Liver (tissue), 9 donors: ENCODE results near the gene TTYH1. TPM values are rescaled to one million over a fixed set of nuclear protein-coding genes. Genes with fewer than 3 reads are reported as not detected.

Experiments used
- DNase-seq: peaks from one replicate; pipeline ENCODE4 v3.0.0-alpha.2; 2017; ENCODE audit warnings: low spot score
- H3K27ac ChIP-seq, 2 donors: one replicate each; pipeline ENCODE4 v1.7.0; 2013; ENCODE audit warnings: inconsistent platforms in 2 of 2, low read length in 2 of 2, control low read depth in 1 of 2, low read depth in 1 of 2, mild to moderate bottlenecking in 1 of 2
- H3K27me3 ChIP-seq, 4 donors: one replicate each; pipeline versions ENCODE4 v1.6.1 to v1.7.0; 2013; ENCODE audit warnings: low read length in 3 of 4, inconsistent platforms in 1 of 4, mild to moderate bottlenecking in 1 of 4, moderate library complexity in 1 of 4; ENCODE audit not compliant: control insufficient read depth in 4 of 4, insufficient read depth in 4 of 4
- H3K36me3 ChIP-seq, 4 donors: one replicate each; pipeline versions ENCODE4 v1.6.1 to v1.7.0; 2013; ENCODE audit warnings: low read length in 3 of 4, mild to moderate bottlenecking in 3 of 4, low read depth in 1 of 4, moderate library complexity in 1 of 4; ENCODE audit not compliant: control insufficient read depth in 4 of 4, insufficient read depth in 3 of 4
- H3K4me1 ChIP-seq, 4 donors: one replicate each; pipeline versions ENCODE4 v1.6.1 to v1.7.0; 2013; ENCODE audit warnings: low read length in 3 of 4, mild to moderate bottlenecking in 3 of 4, moderate library complexity in 1 of 4; ENCODE audit not compliant: control insufficient read depth in 4 of 4, insufficient read depth in 4 of 4
- H3K4me3 ChIP-seq, 3 donors: one replicate each; pipeline versions ENCODE4 v1.6.1 to v1.7.0; 2013; ENCODE audit warnings: low read length in 3 of 3, control low read depth in 1 of 3, low read depth in 1 of 3, mild to moderate bottlenecking in 1 of 3
- H3K9ac ChIP-seq, 2 donors: one replicate each; pipeline ENCODE4 v1.7.0; 2013; ENCODE audit warnings: low read length in 2 of 2, mild to moderate bottlenecking in 2 of 2, moderate library complexity in 2 of 2, control low read depth in 1 of 2, low read depth in 1 of 2
- H3K9me3 ChIP-seq, 4 donors: one replicate each; pipeline versions ENCODE4 v1.6.1 to v1.7.0; 2013; ENCODE audit warnings: low read length in 3 of 4; ENCODE audit not compliant: control insufficient read depth in 4 of 4
- EGR1 ChIP-seq, 2 donors: IDR thresholded peaks; 2 replicates each; pipeline ENCODE4 v1.6.1; 2016 to 2018; ENCODE audit warnings: antibody characterized with exemption in 2 of 2, low read depth in 2 of 2
- FOXA2 ChIP-seq: IDR thresholded peaks from 2 replicates; pipeline ENCODE4 v1.6.1; 2016; ENCODE audit warnings: antibody characterized with exemption
- GABPA ChIP-seq, 2 donors: IDR thresholded peaks in 1 of 2; conservative IDR thresholded peaks in 1 of 2; 2 replicates each; pipeline ENCODE4 v1.6.1; 2016; ENCODE audit warnings: antibody characterized with exemption in 2 of 2, mild to moderate bottlenecking in 1 of 2, moderate library complexity in 1 of 2
- HNF4A ChIP-seq, 2 donors: conservative IDR thresholded peaks; 2 replicates each; pipeline ENCODE4 v1.6.1; 2016; ENCODE audit warnings: antibody characterized with exemption in 2 of 2, mild to moderate bottlenecking in 2 of 2
- HNF4G ChIP-seq: IDR thresholded peaks from 2 replicates; pipeline ENCODE4 v1.6.1; 2016; ENCODE audit warnings: antibody characterized with exemption
- JUND ChIP-seq, 2 donors: IDR thresholded peaks; 2 replicates each; pipeline ENCODE4 v1.6.1; 2016; ENCODE audit warnings: antibody characterized with exemption in 2 of 2
- NR2F2 ChIP-seq: IDR thresholded peaks from 2 replicates; pipeline ENCODE4 v1.6.1; 2016; ENCODE audit warnings: antibody characterized with exemption
- RAD21 ChIP-seq, 2 donors: IDR thresholded peaks; 2 replicates each; pipeline ENCODE4 v1.6.1; 2016; ENCODE audit warnings: antibody characterized with exemption in 2 of 2, mild to moderate bottlenecking in 2 of 2
- RXRA ChIP-seq, 2 donors: IDR thresholded peaks; 2 replicates each; pipeline ENCODE4 v1.6.1; 2017 to 2018; ENCODE audit warnings: antibody characterized with exemption in 2 of 2, mild to moderate bottlenecking in 1 of 2
- SP1 ChIP-seq: IDR thresholded peaks from 2 replicates; pipeline ENCODE4 v1.6.1; 2018; ENCODE audit warnings: antibody characterized with exemption, mild to moderate bottlenecking
- TAF1 ChIP-seq: conservative IDR thresholded peaks from 2 replicates; pipeline ENCODE4 v1.6.1; 2016; ENCODE audit warnings: antibody characterized with exemption, mild to moderate bottlenecking
- YY1 ChIP-seq: IDR thresholded peaks from 2 replicates; pipeline ENCODE4 v1.6.1; 2016; ENCODE audit warnings: antibody characterized with exemption, mild to moderate bottlenecking
- WGBS: extraction: QIAGEN DNeasy Blood & Tissue Kit; methylation state at CpG from one replicate; pipeline ENCODE4 v1.1.7; 2013; 5-methylcytosine and 5-hydroxymethylcytosine counted together
- polyA plus RNA-seq, 2 donors: library from polyadenylated mRNA; stranded (reverse) in 1 of 2; unstranded in 1 of 2; fragments of 200-250 nt in 1 of 2; fragments of >200 nt in 1 of 2; fragmentation: Nextera tagmentation in 1 of 2; extraction: Ambion mirVana in 1 of 2; gene quantifications; one replicate each; pipeline versions ENCODE4 v1.2.1 to v1.2.3, GENCODE V29; 2013 to 2015
- total RNA-seq, 2 donors: library from RNA; depleted of rRNA; stranded (reverse); fragments of >200 nt; gene quantifications; one replicate each; pipeline ENCODE4 v1.2.3, GENCODE V29; 2014
- TF ChIP-seq, protein P1 (sequence below): IDR thresholded peaks from 2 replicates; pipeline ENCODE4 v1.6.1; 2016; ENCODE audit warnings: antibody characterized with exemption
- TF ChIP-seq, protein P2 (sequence below): IDR thresholded peaks from 2 replicates; pipeline ENCODE4 v1.6.1; 2016; ENCODE audit warnings: antibody characterized with exemption
- TF ChIP-seq, protein P3 (sequence below): IDR thresholded peaks from 2 replicates; pipeline ENCODE4 v1.6.1; 2016; ENCODE audit warnings: antibody characterized with exemption, mild to moderate bottlenecking
- TF ChIP-seq, protein P4 (sequence below): IDR thresholded peaks from 2 replicates; pipeline ENCODE4 v1.6.1; 2016; ENCODE audit warnings: antibody characterized with exemption
- donor health status: healthy.
- donor health status: healthy.
- donor health status: healthy.
- donor health status: healthy.
- donor health status: healthy.

The TTYH1 gene
- total and polyA plus RNA-seq, 4 donors, result 0.28 to 1.1 (median 0.61) TPM

DNA sequence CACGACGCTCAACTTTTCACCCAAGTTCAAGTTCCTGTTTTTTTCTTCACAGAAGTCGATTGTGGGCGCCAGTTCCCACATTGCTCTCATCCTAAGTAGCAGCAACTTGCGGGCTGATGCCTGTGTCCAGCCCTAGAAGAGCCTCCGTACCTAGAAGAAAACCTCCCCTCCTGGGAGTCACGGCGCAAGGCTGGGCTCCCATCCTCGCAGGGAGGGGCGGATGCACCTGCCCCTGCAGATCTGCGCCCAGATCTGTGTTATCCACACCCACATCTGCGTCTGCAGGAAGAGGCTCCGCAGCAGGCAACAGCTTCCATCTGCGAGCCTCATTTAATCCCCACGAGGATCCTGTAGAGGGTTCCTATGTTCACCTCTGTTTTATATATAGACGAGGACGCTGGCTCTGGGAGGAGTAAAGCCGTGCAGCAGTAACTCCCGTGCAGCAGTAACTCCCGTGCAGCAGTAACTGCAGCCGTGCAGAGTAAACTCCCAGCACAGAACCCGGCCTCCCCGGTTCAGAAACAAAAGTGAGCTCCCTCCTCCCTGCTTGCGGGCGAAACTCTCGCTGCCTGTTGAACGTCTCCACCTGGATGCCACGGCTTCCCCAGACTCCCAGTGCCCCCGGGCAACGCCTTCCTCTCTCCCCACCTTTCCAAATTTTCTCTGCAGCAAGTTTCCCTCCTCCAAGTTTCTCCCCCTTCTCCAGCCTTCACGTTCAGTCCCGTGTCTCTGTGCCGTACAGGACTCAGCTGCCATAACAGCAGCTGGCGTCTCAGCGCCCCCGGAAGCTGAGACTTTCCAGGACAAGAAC is 27.1 kb upstream of the TTYH1 start:
- H3K27me3 ChIP-seq, result peaks cover 0 to 2% (median 2%) of the 10 kb centered on the region in 4 donors

DNA sequence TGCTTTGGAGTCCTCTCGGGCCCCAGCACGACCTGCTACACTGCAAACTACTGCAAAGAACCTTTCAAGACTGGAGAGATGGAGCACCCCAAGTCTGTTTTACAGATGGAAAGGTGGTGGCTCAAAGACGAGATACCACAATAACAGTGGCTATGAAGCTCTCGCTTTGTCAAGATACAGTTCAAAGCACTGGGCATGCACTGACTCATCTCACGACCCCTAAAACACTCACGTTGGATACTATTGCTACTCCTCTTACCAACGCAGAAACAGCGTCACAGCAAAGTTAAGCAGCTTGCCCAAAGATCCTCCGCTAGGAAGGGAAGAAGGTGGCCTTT is 26.5 kb upstream of the TTYH1 start:
- no peak for DNase-seq
- H3K4me1 ChIP-seq, result no peaks in the 10 kb centered on the region
- H3K9me3 ChIP-seq, result no peaks in the 10 kb centered on the region
- H3K4me3 ChIP-seq, result no peak overlapping the region
- no peak overlapping the region for H3K9ac ChIP-seq
- TF ChIP-seq YY1, result no peak
- TF ChIP-seq SP1, result no peak
- no peak for TF ChIP-seq FOXA2
- no peak for TF ChIP-seq HNF4G
- TF ChIP-seq TAF1, result no peak
- TF ChIP-seq, protein P1, sequence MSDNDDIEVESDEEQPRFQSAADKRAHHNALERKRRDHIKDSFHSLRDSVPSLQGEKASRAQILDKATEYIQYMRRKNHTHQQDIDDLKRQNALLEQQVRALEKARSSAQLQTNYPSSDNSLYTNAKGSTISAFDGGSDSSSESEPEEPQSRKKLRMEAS, result no peak
- TF ChIP-seq, protein P2, sequence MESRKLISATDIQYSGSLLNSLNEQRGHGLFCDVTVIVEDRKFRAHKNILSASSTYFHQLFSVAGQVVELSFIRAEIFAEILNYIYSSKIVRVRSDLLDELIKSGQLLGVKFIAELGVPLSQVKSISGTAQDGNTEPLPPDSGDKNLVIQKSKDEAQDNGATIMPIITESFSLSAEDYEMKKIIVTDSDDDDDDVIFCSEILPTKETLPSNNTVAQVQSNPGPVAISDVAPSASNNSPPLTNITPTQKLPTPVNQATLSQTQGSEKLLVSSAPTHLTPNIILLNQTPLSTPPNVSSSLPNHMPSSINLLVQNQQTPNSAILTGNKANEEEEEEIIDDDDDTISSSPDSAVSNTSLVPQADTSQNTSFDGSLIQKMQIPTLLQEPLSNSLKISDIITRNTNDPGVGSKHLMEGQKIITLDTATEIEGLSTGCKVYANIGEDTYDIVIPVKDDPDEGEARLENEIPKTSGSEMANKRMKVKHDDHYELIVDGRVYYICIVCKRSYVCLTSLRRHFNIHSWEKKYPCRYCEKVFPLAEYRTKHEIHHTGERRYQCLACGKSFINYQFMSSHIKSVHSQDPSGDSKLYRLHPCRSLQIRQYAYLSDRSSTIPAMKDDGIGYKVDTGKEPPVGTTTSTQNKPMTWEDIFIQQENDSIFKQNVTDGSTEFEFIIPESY, result no peak
- no peak for TF ChIP-seq NR2F2
- no peak for TF ChIP-seq GABPA (IDR thresholded peaks at IDR 0.05 in 1 of 2, conservative IDR thresholded peaks at IDR 0.05 in 1 of 2)
- TF ChIP-seq, protein P3, sequence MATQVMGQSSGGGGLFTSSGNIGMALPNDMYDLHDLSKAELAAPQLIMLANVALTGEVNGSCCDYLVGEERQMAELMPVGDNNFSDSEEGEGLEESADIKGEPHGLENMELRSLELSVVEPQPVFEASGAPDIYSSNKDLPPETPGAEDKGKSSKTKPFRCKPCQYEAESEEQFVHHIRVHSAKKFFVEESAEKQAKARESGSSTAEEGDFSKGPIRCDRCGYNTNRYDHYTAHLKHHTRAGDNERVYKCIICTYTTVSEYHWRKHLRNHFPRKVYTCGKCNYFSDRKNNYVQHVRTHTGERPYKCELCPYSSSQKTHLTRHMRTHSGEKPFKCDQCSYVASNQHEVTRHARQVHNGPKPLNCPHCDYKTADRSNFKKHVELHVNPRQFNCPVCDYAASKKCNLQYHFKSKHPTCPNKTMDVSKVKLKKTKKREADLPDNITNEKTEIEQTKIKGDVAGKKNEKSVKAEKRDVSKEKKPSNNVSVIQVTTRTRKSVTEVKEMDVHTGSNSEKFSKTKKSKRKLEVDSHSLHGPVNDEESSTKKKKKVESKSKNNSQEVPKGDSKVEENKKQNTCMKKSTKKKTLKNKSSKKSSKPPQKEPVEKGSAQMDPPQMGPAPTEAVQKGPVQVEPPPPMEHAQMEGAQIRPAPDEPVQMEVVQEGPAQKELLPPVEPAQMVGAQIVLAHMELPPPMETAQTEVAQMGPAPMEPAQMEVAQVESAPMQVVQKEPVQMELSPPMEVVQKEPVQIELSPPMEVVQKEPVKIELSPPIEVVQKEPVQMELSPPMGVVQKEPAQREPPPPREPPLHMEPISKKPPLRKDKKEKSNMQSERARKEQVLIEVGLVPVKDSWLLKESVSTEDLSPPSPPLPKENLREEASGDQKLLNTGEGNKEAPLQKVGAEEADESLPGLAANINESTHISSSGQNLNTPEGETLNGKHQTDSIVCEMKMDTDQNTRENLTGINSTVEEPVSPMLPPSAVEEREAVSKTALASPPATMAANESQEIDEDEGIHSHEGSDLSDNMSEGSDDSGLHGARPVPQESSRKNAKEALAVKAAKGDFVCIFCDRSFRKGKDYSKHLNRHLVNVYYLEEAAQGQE, result no peak
- TF ChIP-seq, protein P4, sequence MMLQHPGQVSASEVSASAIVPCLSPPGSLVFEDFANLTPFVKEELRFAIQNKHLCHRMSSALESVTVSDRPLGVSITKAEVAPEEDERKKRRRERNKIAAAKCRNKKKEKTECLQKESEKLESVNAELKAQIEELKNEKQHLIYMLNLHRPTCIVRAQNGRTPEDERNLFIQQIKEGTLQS, result no peak
- TF ChIP-seq RAD21 (IDR thresholded peaks at IDR 0.05), result no peak
- TF ChIP-seq EGR1 (IDR thresholded peaks at IDR 0.05; ENCODE audit: low read depth in 2 of 2), result no peak
- no peak for TF ChIP-seq HNF4A (conservative IDR thresholded peaks at IDR 0.05)
- no peak for TF ChIP-seq JUND (IDR thresholded peaks at IDR 0.05)
- TF ChIP-seq RXRA (IDR thresholded peaks at IDR 0.05), result no peak
- no peaks in the 10 kb centered on the region for H3K36me3 ChIP-seq
- H3K27ac ChIP-seq, result peak overlapping the region in 1 of 2 donors; percentile 2
- H3K27me3 ChIP-seq, result peaks cover 0 to 2% (median 2%) of the 10 kb centered on the region in 4 donors
- 38% methylated on average over 9 of the region's 9 CpGs for WGBS

More for the DNA sequence above, 27.1 kb upstream of the TTYH1 start:
- Histone ChIP-seq H3K9me3 (no peaks in the 10 kb centered on the region), H3K9ac (no peak overlapping the region), H3K4me3 (no peak overlapping the region), H3K36me3 (no peaks in the 10 kb centered on the region), H3K4me1 (no peaks in the 10 kb centered on the region), H3K27ac (peak overlapping the region in 1 of 2 donors; percentile 7)
- no peak for DNase-seq
- TF ChIP-seq RAD21 (IDR thresholded peaks at IDR 0.05), result no peak
- TF ChIP-seq NR2F2, result no peak
- 9% methylated on average over 36 of the region's 36 CpGs for WGBS
